ENCODE measurements around the gene GAB2.

The GAB2 gene

DNA sequence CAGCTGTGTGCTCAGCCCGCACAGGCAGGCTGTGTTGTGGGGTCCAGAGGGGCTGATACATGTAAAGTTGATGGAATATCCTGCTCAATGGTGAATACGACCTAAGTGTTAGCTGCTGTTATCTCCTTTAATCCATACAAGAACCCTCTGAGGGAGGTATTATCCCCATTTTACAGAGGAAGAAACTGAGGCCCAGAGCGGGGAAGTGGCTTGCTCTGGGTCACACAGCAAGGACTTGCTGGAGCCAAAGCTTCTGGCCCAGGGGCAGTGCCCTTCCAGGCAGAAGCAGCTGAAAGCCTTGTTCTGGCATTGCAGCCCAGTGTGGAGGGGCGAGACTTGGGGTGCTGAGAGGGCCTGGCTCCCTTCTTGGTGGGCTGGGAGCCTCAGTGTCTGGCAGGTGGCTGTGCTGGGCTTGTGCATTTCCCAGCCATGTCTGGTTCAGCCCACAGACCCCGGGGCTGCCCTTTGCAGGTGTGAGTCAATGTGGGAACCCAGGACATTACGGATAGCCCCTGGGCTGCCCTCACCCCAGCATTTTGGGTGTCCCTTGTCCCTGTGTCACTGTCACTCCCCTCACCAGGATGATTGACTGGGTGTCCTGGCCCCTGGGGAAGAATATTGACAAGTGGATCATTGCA lies 218.5 kb downstream of the GAB2 start:
- TF ChIP-seq, protein P1, sequence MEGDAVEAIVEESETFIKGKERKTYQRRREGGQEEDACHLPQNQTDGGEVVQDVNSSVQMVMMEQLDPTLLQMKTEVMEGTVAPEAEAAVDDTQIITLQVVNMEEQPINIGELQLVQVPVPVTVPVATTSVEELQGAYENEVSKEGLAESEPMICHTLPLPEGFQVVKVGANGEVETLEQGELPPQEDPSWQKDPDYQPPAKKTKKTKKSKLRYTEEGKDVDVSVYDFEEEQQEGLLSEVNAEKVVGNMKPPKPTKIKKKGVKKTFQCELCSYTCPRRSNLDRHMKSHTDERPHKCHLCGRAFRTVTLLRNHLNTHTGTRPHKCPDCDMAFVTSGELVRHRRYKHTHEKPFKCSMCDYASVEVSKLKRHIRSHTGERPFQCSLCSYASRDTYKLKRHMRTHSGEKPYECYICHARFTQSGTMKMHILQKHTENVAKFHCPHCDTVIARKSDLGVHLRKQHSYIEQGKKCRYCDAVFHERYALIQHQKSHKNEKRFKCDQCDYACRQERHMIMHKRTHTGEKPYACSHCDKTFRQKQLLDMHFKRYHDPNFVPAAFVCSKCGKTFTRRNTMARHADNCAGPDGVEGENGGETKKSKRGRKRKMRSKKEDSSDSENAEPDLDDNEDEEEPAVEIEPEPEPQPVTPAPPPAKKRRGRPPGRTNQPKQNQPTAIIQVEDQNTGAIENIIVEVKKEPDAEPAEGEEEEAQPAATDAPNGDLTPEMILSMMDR (IDR thresholded peaks at IDR 0.05; ENCODE audit: low read depth, low read length, missing control alignments), result no peak
- H3K4me3 ChIP-seq (replicated peaks; ENCODE audit: low read depth, low read length), result no peak overlapping the region

DNA sequence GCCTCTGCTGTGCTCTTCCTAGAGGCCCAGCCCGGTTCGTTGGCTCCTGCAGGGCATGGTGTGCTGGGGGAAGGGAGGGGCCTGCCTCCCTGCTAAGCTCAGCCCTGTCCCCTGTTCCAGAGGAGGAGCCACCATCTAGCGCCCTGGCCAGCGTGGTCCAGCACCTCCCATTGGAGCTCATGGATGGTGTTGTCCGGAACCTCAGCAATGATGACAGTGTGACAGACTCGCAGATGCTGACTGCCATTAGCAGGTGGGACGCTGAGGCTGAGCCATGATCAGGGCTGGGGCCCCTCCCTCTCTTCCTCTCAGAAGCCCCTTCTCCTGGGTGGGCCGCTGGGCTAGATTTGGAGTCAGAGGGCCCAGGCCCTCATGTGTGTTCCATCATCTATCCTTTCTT lies 219.8 kb downstream of the GAB2 start:
- TF ChIP-seq, protein P1 (IDR thresholded peaks at IDR 0.05; ENCODE audit: low read depth, low read length, missing control alignments), result no peak
- DNase-seq (ENCODE audit: extremely low read depth, low read depth), result no peak
- no peak overlapping the region for H3K4me3 ChIP-seq (replicated peaks; ENCODE audit: low read depth, low read length)

More for the DNA sequence above, 218.5 kb downstream of the GAB2 start:
- no peak for DNase-seq (ENCODE audit: extremely low read depth, low read depth)

DNA sequence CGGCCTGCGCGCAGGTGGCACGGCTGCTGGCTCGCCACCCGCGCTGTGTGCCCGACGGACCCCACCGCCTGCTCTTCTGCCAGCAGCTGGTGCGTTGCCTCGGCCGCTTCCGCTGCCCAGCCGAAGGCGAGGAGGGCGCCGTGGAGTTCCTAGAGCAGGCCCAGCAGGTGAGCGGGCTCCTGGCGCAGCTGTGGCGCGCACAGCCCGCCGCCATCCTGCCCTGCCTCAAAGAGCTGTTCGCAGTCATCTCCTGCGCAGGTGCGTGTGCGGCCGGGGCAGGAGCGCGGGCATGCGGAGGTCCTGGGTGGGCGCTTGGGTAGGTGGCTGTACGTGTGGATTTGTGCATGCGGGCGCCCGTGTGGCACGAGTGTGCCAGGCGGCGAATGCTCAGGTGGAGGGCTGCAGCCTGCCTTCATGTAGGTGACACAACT lies 220.9 kb downstream of the GAB2 start:
- TF ChIP-seq, protein P1 (IDR thresholded peaks at IDR 0.05; ENCODE audit: low read depth, low read length, missing control alignments), result no peak
- no peak for DNase-seq (ENCODE audit: extremely low read depth, low read depth)
- no peak overlapping the region for H3K4me3 ChIP-seq (replicated peaks; ENCODE audit: low read depth, low read length)

DNA sequence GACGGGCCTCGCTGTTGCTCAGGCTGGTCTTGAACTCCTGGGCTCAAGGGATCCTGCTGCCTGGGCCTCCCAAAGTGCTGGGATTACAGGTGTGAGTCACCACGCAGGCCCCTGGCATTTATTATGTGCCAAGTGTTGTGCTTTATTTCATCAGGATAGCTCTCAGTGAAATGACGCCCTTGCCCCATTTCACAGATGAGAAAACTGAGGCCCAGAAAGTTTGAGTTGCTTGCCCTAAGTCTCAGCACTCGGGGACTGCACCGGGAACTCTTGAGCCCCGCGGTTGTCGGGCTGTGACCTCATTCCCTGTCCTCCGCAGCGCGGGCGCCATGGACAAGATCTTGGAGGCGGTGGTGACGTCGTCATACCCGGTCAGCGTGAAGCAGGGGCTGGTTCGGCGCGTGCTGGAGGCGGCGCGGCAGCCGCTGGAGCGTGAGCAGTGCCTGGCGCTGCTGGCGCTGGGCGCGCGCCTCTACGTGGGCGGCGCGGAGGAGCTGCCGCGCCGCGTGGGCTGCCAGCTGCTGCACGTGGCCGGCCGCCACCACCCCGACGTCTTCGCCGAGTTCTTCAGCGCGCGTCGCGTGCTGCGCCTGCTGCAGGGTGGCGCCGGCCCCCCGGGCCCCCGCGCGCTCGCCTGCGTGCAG lies 221.6 kb downstream of the GAB2 start:
- TF ChIP-seq, protein P1 (IDR thresholded peaks at IDR 0.05; ENCODE audit: low read depth, low read length, missing control alignments), result no peak
- DNase-seq (ENCODE audit: extremely low read depth, low read depth), result no peak
- no peak overlapping the region for H3K4me3 ChIP-seq (replicated peaks; ENCODE audit: low read depth, low read length)

DNA sequence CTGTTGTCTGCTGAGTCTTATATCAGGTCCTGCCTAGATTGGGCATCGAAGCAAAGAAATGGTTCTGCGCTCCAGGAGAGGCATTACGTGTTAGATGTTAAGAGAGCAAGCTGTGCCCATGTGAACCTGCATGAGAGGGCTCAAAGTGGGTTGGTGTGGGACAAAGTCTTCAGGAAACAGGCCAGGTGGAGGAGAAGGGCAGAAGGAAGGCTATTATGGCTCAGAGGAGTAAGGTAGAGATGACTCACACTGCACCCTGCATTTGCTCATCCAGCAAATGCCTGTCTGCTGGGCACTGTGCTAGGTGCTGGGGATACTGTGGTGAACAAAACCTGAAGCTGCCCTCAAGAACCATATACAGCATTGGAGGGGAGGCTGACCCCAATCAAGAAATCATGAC lies 223.1 kb downstream of the GAB2 start:
- TF ChIP-seq, protein P1 (IDR thresholded peaks at IDR 0.05; ENCODE audit: low read depth, low read length, missing control alignments), result no peak
- DNase-seq (ENCODE audit: extremely low read depth, low read depth), result no peak
- H3K4me3 ChIP-seq (replicated peaks; ENCODE audit: low read depth, low read length), result no peak overlapping the region

DNA sequence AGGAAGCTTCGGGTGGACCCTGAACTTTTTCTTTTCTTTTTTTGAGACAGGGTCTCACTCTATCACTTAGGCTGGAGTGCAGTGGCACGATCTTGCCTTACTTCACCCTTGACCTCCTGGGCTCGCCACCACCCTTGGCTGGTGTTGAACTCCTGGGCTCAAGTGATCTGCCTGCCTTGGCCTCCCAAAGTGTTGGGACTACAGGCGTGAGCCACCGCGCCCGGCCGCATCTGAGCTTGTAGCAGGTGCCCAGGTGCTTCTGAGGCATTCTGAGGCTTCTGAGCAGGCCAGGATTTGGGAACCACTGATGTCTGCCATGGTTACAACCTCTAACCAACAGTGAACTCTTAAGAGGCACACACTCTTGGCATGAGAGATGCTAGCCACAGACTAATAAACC lies 223.8 kb downstream of the GAB2 start:
- no peak overlapping the region for H3K4me3 ChIP-seq (replicated peaks; ENCODE audit: low read depth, low read length)
- DNase-seq (ENCODE audit: extremely low read depth, low read depth), result no peak
- TF ChIP-seq, protein P1 (IDR thresholded peaks at IDR 0.05; ENCODE audit: low read depth, low read length, missing control alignments), result no peak
